HepG2 (cell line): ENCODE results near the gene VWA1.

ENCODE experiments used
- ASH2L ChIP-seq: fragments of 300-600, 200-600 bp; sonication (generic); IDR thresholded peaks from 2 replicates; pipeline ENCODE4 v1.7.0; 2017; ENCODE audit warnings: low read depth, mild to moderate bottlenecking, moderate library complexity, mixed read lengths, low read length; ENCODE audit not compliant: insufficient read length
- CTCF ChIP-seq: sonication (generic); formaldehyde crosslinking; IDR thresholded peaks from 2 replicates; pipeline ENCODE4 v1.5.0; 2020; ENCODE audit warnings: mild to moderate bottlenecking, missing genetic modification reagents, moderate library complexity
- NR2F6 ChIP-seq, 2 experiments: IDR thresholded peaks; 2 replicates each; pipeline ENCODE4 v1.6.1; 2016; ENCODE audit warnings: antibody characterized with exemption in 1 of 2, mild to moderate bottlenecking in 1 of 2
- POLR2A ChIP-seq, 2 experiments: IDR thresholded peaks; 2 replicates each; pipeline ENCODE4 v1.6.1; 2011; ENCODE audit warnings: low read depth in 2 of 2, low read length in 2 of 2, mild to moderate bottlenecking in 1 of 2, moderate library complexity in 1 of 2; ENCODE audit not compliant: insufficient read depth in 1 of 2
- ZNF558 ChIP-seq: sonication (generic); formaldehyde crosslinking; IDR thresholded peaks from 2 replicates; pipeline ENCODE4 v1.9.0; 2022; ENCODE audit warnings: mild to moderate bottlenecking, missing genetic modification reagents, borderline replicate concordance

DNA sequence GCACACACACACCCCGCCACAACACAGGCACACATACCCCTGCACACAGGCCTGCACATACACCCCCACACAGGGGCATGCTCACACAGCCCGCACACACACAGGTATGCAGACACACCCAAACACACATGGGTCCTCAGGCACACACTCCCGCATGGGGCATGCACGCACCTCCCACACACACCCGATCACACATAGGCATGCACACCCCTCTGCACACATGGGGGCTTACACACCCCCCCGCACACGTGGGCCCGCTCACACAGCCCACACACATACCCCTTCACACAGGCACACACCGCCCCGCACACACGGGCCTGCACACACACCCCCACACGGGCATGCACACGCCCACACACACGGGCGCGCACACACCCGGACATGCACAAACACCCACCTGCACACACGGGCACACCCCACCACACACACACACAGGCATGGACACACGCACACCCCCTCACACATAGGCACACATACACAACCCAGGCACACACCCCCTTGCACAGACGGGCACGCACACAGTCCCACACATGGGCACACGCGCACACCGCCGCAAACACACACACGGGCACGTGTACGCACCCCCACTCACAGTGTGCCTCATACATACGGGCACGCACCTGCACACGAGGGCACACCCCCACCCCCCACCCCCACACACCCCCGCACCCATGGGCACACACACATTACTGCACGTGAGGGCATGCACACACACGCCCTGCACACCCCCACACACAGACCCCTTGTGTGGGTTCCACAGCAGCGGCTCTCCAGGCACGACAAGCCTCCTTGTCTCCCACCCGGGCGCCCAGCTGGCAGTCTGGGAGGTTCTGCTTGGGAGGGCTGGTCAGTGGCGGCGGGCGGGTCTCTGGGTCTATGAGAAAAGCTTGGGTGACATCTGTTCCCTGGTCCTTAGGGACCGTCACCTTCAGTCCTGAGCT lies 44.3 kb downstream of the VWA1 start:
- TF ChIP-seq POLR2A (IDR thresholded peaks at IDR 0.05; ENCODE audit: insufficient read depth in 1 of 2, low read depth in 2 of 2, low read length in 2 of 2) (no peak), NR2F6 (IDR thresholded peaks at IDR 0.05) (no peak), NR2F6 (CRISPR knock-in tag; IDR thresholded peaks at IDR 0.05) (no peak), ZNF558 (no peak), CTCF (CRISPR knock-in tag) (no peak), ASH2L (no peak)
